Measurements from ENCODE around the gene ACP4. TPM values are rescaled to one million over a fixed set of nuclear protein-coding genes. Genes with fewer than 3 reads are reported as not detected.

The ACP4 gene
- polyA plus RNA-seq, 1 experiment = not detected

DNA sequence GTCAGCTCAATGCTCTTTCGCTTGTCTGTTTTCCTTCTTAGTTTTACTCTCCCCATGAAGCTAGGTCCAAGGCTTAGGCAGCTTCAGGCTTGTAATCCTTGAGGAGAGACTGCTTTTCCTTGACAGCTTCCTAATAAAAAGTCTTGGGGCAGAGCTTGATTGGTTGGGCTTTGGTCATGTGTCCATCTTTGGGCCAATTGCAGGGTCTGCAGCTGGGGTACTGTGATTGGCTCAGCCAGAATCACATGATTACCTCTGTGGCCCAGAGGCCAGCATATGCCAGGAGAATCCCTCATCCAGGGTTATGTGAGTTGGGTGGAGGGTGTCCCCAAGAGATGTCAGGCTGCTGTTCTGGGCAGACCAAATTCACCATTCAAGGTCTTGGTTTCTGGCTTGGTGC, 25.2 kb downstream of the ACP4 start:
- DNase-seq (ENCODE audit: low read depth) = no peak
- POLR2A ChIA-PET = no interaction called here
- TF ChIP-seq, protein P1, sequence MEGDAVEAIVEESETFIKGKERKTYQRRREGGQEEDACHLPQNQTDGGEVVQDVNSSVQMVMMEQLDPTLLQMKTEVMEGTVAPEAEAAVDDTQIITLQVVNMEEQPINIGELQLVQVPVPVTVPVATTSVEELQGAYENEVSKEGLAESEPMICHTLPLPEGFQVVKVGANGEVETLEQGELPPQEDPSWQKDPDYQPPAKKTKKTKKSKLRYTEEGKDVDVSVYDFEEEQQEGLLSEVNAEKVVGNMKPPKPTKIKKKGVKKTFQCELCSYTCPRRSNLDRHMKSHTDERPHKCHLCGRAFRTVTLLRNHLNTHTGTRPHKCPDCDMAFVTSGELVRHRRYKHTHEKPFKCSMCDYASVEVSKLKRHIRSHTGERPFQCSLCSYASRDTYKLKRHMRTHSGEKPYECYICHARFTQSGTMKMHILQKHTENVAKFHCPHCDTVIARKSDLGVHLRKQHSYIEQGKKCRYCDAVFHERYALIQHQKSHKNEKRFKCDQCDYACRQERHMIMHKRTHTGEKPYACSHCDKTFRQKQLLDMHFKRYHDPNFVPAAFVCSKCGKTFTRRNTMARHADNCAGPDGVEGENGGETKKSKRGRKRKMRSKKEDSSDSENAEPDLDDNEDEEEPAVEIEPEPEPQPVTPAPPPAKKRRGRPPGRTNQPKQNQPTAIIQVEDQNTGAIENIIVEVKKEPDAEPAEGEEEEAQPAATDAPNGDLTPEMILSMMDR (IDR thresholded peaks at IDR 0.05; ENCODE audit: insufficient read depth, low read depth, low read length) = no peak
- no peak overlapping the region for H3K4me3 ChIP-seq (ENCODE audit: low read depth, low read length)
- H3K27me3 ChIP-seq (ENCODE audit: control insufficient read depth, insufficient read depth, low read length) = peaks cover 17% of the 10 kb centered on the region
- CTCF ChIA-PET = no interaction called here
- no peaks in the 10 kb centered on the region for H3K36me3 ChIP-seq (ENCODE audit: control insufficient read depth, insufficient read depth, low read length)

DNA sequence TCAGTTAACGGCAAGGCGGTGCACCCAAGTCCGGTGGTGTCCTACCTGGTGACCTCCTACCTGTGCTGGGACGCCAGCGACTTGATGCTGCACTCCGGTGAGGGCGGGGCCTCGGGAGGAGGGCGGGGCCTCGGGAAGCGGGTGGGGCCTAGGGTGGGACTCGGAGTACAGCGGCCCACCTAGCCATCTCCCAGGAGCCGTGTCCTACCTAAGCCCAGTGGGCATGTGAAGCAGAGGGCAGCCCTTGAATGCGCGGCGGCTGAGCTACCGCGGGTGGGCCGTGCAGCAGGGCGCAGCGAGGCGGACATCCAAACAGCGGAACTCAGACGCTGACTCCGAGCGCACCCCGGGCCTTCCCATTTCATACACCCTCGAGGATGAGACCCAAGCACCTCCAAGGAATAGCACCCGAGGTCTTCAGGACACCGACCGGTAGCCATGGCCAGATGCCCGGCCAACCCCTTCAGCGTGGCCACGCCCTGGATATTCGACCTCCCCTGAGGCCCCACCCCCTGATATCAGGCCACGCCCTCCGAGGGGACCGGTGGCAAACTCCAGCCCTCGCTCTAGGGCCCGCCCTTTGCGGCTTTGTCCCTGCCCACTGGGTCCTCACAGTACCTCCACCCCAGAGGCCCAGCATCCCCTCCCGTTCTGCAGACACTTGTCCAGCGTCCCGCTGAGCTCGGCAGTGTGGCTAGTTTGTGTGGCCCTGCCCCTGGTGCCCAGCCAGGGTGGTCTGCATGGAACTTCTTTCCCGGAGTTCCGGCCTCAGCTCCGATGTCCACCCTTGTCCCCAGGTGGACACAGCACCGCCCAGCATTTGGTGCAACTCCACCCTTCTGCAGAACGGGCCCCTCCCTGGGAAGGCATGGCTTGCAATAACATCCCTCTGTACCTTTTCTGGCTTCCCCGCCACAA, 28.0 kb downstream of the ACP4 start:
- Histone ChIP-seq H3K4me3 (ENCODE audit: low read depth, low read length) (peak overlapping the region; percentile 38), H3K27me3 (ENCODE audit: control insufficient read depth, insufficient read depth, low read length) (peaks cover 22% of the 10 kb centered on the region), H3K36me3 (ENCODE audit: control insufficient read depth, insufficient read depth, low read length) (no peaks in the 10 kb centered on the region)
- DNase-seq (ENCODE audit: low read depth) = no peak
- POLR2A ChIA-PET = no interaction called here
- CTCF ChIA-PET = no interaction called here
- TF ChIP-seq, protein P1 (IDR thresholded peaks at IDR 0.05; ENCODE audit: insufficient read depth, low read depth, low read length) = no peak

DNA sequence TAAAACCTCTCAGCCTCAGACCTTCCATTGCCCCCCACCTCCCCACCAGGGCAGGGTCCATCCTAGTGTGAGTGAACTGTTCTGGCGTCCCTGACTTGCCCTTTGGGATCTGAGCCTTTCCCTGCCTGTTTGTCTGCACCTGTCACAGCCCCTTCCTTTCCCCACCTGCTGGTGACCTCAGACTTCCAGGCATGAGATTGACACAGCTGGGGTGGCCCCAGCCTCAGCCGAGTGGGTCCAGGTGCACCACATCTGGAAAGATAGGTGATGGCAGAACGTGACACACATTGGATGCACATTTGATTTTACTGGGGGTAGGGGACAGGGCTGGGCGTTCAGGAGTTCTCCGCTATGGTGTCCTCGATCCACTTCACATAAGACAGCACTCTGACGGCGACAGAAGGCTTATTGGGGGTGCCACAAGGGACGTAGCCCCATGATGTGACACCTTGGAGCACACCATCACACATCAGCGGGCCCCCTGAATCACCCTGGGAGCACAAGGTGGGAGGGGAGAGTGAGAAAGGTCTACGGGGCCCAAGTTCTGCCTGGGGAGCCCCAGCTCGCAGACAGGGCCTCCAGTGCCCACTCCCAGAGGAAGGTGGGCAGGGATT, 28.8 kb downstream of the ACP4 start:
- ChIA-PET CTCF (interaction anchor here (0.6 to 0.9 kb wide), 2 partner anchors 37 to 87 kb away, joined by 3 read pairs; no protein-coding TSS in a partner anchor), POLR2A (no interaction called here)

DNA sequence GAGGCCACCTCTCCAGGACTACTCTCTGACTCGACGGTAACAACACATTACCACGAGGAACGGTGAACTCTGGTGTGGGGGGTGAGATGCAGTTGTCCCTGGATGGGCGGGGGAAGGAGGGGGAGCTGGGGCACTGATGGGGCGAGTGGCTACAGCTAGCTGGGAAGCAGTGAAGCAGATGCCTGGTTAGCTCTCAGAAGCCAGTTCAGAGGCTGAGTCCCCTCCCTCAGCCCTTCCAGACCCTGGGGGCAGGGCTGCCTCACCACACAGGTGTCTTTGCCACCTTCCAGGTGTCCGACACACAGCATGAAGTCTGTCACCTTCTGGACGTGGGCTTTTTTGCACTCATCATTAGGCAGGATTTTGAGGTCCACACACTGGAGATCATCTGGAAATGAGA, 29.4 kb downstream of the ACP4 start:
- no peak overlapping the region for H3K4me3 ChIP-seq (ENCODE audit: low read depth, low read length)
- no peaks in the 10 kb centered on the region for H3K36me3 ChIP-seq (ENCODE audit: control insufficient read depth, insufficient read depth, low read length)
- ChIA-PET POLR2A (no interaction called here), CTCF (interaction anchor here (0.6 to 0.9 kb wide), 3 partner anchors 13 to 86 kb away, joined by 3 read pairs; no protein-coding TSS in a partner anchor)
- peaks cover 22% of the 10 kb centered on the region for H3K27me3 ChIP-seq (ENCODE audit: control insufficient read depth, insufficient read depth, low read length)
- DNase-seq (ENCODE audit: low read depth) = no peak
- TF ChIP-seq, protein P1 (IDR thresholded peaks at IDR 0.05; ENCODE audit: insufficient read depth, low read depth, low read length) = no peak

More for the DNA sequence above, 28.8 kb downstream of the ACP4 start:
- peaks cover 22% of the 10 kb centered on the region for H3K27me3 ChIP-seq (ENCODE audit: control insufficient read depth, insufficient read depth, low read length)
- H3K4me3 ChIP-seq (ENCODE audit: low read depth, low read length) = no peak overlapping the region
- TF ChIP-seq, protein P1 (IDR thresholded peaks at IDR 0.05; ENCODE audit: insufficient read depth, low read depth, low read length) = no peak
- no peaks in the 10 kb centered on the region for H3K36me3 ChIP-seq (ENCODE audit: control insufficient read depth, insufficient read depth, low read length)
- no peak for DNase-seq (ENCODE audit: low read depth)

DNA sequence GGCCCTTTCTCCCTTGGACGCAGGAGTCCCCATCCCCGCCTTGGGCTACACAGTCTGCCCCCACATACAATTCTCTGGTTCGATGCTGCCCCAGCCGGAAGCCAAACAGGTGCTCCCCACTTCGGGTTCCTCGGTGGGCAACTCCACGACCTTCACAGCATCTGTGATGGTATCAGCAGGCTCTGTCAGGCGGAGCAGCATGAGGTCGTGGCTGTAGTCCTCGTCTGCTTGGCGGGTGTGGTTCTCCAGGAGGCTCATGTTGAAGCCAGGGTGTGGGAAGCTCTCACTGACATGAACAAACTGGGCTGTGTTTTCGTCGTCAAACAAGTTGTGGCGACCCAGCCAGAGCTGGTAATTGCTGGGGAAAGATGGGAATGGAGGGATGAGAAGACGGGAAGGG, 29.9 kb downstream of the ACP4 start:
- CTCF ChIA-PET = interaction anchor here (0.6 kb wide), 1 partner anchor 13 kb away, joined by 3 read pairs; no protein-coding TSS in a partner anchor

More for the DNA sequence above, 29.9 kb downstream of the ACP4 start:
- Histone ChIP-seq H3K27me3 (ENCODE audit: control insufficient read depth, insufficient read depth, low read length) (peaks cover 22% of the 10 kb centered on the region), H3K4me3 (ENCODE audit: low read depth, low read length) (no peak overlapping the region), H3K36me3 (ENCODE audit: control insufficient read depth, insufficient read depth, low read length) (no peaks in the 10 kb centered on the region)
- TF ChIP-seq, protein P1 (IDR thresholded peaks at IDR 0.05; ENCODE audit: insufficient read depth, low read depth, low read length) = no peak
- no peak for DNase-seq (ENCODE audit: low read depth)
- POLR2A ChIA-PET = no interaction called here
